CD4-positive, alpha-beta T cell (primary cell): ENCODE data around the gene C15orf62. TPM values are rescaled to one million over a fixed set of nuclear protein-coding genes. Genes with fewer than 3 reads are reported as not detected.
A peak's percentile ranks its signal among the peaks of the same experiment; 100 is the strongest.

Source experiments
- ATAC-seq: fragments of 200-7000 bp; cut with Tn5 transposase; one replicate; pipeline ENCODE4 v1.10.0; 2022; ENCODE audit warnings: mild to moderate bottlenecking; ENCODE audit not compliant: poor library complexity
- CTCF ChIA-PET: fragments of 350-600 bp; sonication (Branson Sonifier 250); formaldehyde crosslinking; loops from one replicate; lab custom pipeline; 2021; ENCODE audit warnings: antibody characterized with exemption, inconsistent platforms; lab: Charles Lee
- POLR2A ChIA-PET: fragments of 350-600 bp; sonication (Branson Sonifier 250); formaldehyde crosslinking; loops from one replicate; lab custom pipeline; 2021; ENCODE audit warnings: antibody characterized with exemption, inconsistent platforms; lab: Charles Lee
- DNase-seq, 14 experiments: peaks; one replicate each; pipeline ENCODE4 v3.0.0-alpha.2; 2013 to 2020; ENCODE audit warnings: mixed read lengths in 2 of 14
- H3K27ac ChIP-seq, 2 donors: one replicate each; pipeline versions ENCODE4 v1.5.1 to v1.7.0; 2013; ENCODE audit warnings: low read length in 2 of 2, low read depth in 1 of 2, mild to moderate bottlenecking in 1 of 2
- H3K27me3 ChIP-seq, 2 experiments: 1 replicate in 1 of 2; 2 replicates in 1 of 2; pipeline versions ENCODE4 v1.6.1 to v1.7.0; 2013; ENCODE audit warnings: low read length in 2 of 2, control low read depth in 1 of 2, mild to moderate bottlenecking in 1 of 2, moderate library complexity in 1 of 2; ENCODE audit not compliant: insufficient read depth in 2 of 2, control insufficient read depth in 1 of 2
- H3K36me3 ChIP-seq: one replicate; pipeline ENCODE4 v1.6.1; 2013; ENCODE audit warnings: low read length, control low read depth; ENCODE audit not compliant: insufficient read depth
- H3K4me1 ChIP-seq: one replicate; pipeline ENCODE4 v1.6.1; 2013; ENCODE audit warnings: low read length, control low read depth; ENCODE audit not compliant: insufficient read depth
- H3K4me3 ChIP-seq: one replicate; pipeline ENCODE4 v1.5.1; 2013; ENCODE audit warnings: mild to moderate bottlenecking, low read length, moderate library complexity
- H3K9me3 ChIP-seq, 2 experiments: 1 replicate in 1 of 2; 2 replicates in 1 of 2; pipeline versions ENCODE4 v1.6.1 to v1.7.0; 2013; ENCODE audit warnings: low read length in 2 of 2, mild to moderate bottlenecking in 2 of 2, control low read depth in 1 of 2, moderate library complexity in 1 of 2; ENCODE audit not compliant: control insufficient read depth in 1 of 2, insufficient read depth in 1 of 2
- H3K27ac Mint-ChIP-seq: one replicate; pipeline ENCODE4 v1.8.0; 2020; ENCODE audit warnings: mixed read lengths
- H3K27me3 Mint-ChIP-seq: one replicate; pipeline ENCODE4 v1.8.0; 2021; ENCODE audit warnings: mixed read lengths
- H3K36me3 Mint-ChIP-seq: one replicate; pipeline ENCODE4 v1.8.0; 2021; ENCODE audit warnings: low read depth, mixed read lengths
- H3K4me1 Mint-ChIP-seq: one replicate; pipeline ENCODE4 v1.8.0; 2021; ENCODE audit warnings: low read depth, mixed read lengths
- H3K4me3 Mint-ChIP-seq: one replicate; pipeline ENCODE4 v1.8.0; 2020; ENCODE audit warnings: mild to moderate bottlenecking, mixed read lengths
- H3K9me3 Mint-ChIP-seq: one replicate; pipeline ENCODE4 v1.8.0; 2020; ENCODE audit warnings: mixed read lengths
- CTCF ChIP-seq: fragments of 200-600 bp; IDR thresholded peaks from one replicate; pipeline ENCODE4 v1.8.0; 2022; ENCODE audit warnings: antibody characterized with exemption, mild to moderate bottlenecking
- intact Hi-C, 2 experiments: fragments of 100-400 bp; cut with DNase I in 1 of 2; cut with micrococcal nuclease in 1 of 2; formaldehyde crosslinking; loops; one replicate each; pipeline versions ENCODE4 v1.15.1 to v1.9.0; 2023 to 2025; cut with DNase I, micrococcal nuclease
- total RNA-seq, 174 experiments: library from RNA in 2 of 174; stranded (reverse) in 2 of 174; gene quantifications; one replicate each; pipeline ENCODE4 v1.2.3 and lab custom pipeline; 2021 to 2026

The C15orf62 gene
- total RNA-seq, 2 experiments from 2014 or later, result 0.77 to 0.98 TPM

- intact Hi-C loops, result loop anchor here (1.0 to 5.0 kb wide), 5 partner anchors 53 to 734 kb away; partner anchors contain the start of genes RMDN3 (in 2 of the 2), RAD51 (in 1 of the 2), RPAP1 (in 1 of the 2) and VPS18 (in 1 of the 2)
Measured at GRCh38 chr15:40807888-40808461, 38.2 kb downstream of the C15orf62 start.

GRCh38 chr15:40808861-40809450 is 39.2 kb downstream of the C15orf62 start:
- peaks cover 23% of the 10 kb centered on the region for H3K4me1 Mint-ChIP-seq
- Histone ChIP-seq H3K27me3 (no peaks in the 10 kb centered on the region), H3K9me3 (no peaks in the 10 kb centered on the region), H3K36me3 (peaks cover 38% of the 10 kb centered on the region), H3K4me3 (no peak overlapping the region), H3K4me1 (peaks cover 30% of the 10 kb centered on the region), H3K27ac (no peak overlapping the region)
- ChIA-PET CTCF (no interaction called here), POLR2A (no interaction called here)
- H3K36me3 Mint-ChIP-seq, result peaks cover 29% of the 10 kb centered on the region
- intact Hi-C loops, result loop anchor here in 1 of 2 experiments (5.0 kb wide), 1 partner anchor 733 kb away; the partner anchor contains the start of gene RPAP1
- no peak for TF ChIP-seq CTCF
- H3K27me3 Mint-ChIP-seq, result no peaks in the 10 kb centered on the region
- no peak overlapping the region for H3K27ac Mint-ChIP-seq
- ATAC-seq, result no peak
- no peaks in the 10 kb centered on the region for H3K9me3 Mint-ChIP-seq
- DNase-seq, result no peak
- H3K4me3 Mint-ChIP-seq, result peak overlapping the region; percentile 96

More at GRCh38 chr15:40807888-40808461, 38.2 kb downstream of the C15orf62 start:
- ChIA-PET CTCF (interaction anchor here (2.0 kb wide), 1 partner anchor 86 kb away, joined by 8 read pairs; the partner anchor contains the start of gene VPS18), POLR2A (interaction anchor here (0.6 to 2.6 kb wide), 6 partner anchors 12 to 114 kb away, joined by 3 to 13 read pairs (median 6); partner anchors contain the start of genes RAD51 and VPS18)
- H3K27ac Mint-ChIP-seq, result peak overlapping the region; percentile 47
- peaks cover 23% of the 10 kb centered on the region for H3K4me1 Mint-ChIP-seq
- Histone ChIP-seq H3K9me3 (no peaks in the 10 kb centered on the region), H3K27ac (peak overlapping the region in 1 of 2 donors; percentile 90), H3K36me3 (peaks cover 28% of the 10 kb centered on the region), H3K4me3 (peak overlapping the region; percentile 80), H3K27me3 (no peaks in the 10 kb centered on the region), H3K4me1 (peaks cover 30% of the 10 kb centered on the region)
- no peaks in the 10 kb centered on the region for H3K27me3 Mint-ChIP-seq
- no peaks in the 10 kb centered on the region for H3K9me3 Mint-ChIP-seq
- H3K4me3 Mint-ChIP-seq, result peak overlapping the region; percentile 96
- H3K36me3 Mint-ChIP-seq, result peaks cover 25% of the 10 kb centered on the region
- DNase-seq (no peak), ATAC-seq (no peak)
- TF ChIP-seq CTCF, result no peak

GRCh38 chr15:40812721-40813425 is 43.1 kb downstream of the C15orf62 start:
- H3K27ac ChIP-seq, result no peak overlapping the region
- peaks cover 39% of the 10 kb centered on the region for H3K36me3 Mint-ChIP-seq
- no peak for DNase-seq
- H3K9me3 ChIP-seq, result no peaks in the 10 kb centered on the region
- H3K27me3 Mint-ChIP-seq, result no peaks in the 10 kb centered on the region
- no peak for ATAC-seq
- intact Hi-C loops, result no loop called here
- POLR2A ChIA-PET, result no interaction called here
- H3K27ac Mint-ChIP-seq, result no peak overlapping the region
- H3K4me3 ChIP-seq, result no peak overlapping the region
- peaks cover 45% of the 10 kb centered on the region for H3K36me3 ChIP-seq
- H3K4me1 ChIP-seq, result peaks cover 12% of the 10 kb centered on the region
- TF ChIP-seq CTCF, result no peak
- H3K9me3 Mint-ChIP-seq, result no peaks in the 10 kb centered on the region
- no peaks in the 10 kb centered on the region for H3K27me3 ChIP-seq
- CTCF ChIA-PET, result no interaction called here
- no peak overlapping the region for H3K4me3 Mint-ChIP-seq
- peaks cover 9% of the 10 kb centered on the region for H3K4me1 Mint-ChIP-seq
